ENCODE measurements around the gene GNB3.

DNA sequence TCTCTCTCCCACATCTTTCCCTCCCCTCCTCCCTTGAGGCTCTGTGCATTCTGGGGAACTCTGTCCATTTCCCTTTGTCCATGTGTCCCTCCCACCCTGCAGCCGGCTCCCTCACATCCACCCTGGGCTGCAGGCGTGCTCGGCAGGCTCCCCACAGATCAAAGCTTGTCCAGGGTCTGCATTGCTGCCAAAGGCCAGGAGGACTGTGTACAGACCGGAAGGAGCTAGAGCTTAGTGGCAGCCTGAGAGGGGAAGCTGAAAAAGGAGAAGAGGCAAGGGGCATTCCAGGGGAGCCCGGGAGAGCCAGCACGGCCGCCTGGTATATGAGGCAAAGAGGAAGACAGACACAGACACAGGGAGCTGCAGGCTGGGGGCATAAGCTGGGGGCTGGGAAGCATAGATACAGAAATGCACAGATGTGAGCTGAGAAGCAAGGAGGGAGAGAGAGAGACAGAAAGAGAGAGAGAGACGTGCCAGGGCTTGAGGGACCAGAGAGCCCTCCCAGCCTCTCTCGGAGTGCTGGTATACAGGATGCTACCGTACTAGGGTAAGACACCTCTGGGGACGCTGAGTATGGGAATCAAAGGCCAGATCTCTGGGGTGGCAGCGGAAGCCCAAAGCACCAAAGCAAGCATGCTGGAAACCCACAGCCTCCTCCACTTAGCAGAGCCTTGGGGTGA is 48.1 kb upstream of the GNB3 start:
- TF ChIP-seq, protein P1, sequence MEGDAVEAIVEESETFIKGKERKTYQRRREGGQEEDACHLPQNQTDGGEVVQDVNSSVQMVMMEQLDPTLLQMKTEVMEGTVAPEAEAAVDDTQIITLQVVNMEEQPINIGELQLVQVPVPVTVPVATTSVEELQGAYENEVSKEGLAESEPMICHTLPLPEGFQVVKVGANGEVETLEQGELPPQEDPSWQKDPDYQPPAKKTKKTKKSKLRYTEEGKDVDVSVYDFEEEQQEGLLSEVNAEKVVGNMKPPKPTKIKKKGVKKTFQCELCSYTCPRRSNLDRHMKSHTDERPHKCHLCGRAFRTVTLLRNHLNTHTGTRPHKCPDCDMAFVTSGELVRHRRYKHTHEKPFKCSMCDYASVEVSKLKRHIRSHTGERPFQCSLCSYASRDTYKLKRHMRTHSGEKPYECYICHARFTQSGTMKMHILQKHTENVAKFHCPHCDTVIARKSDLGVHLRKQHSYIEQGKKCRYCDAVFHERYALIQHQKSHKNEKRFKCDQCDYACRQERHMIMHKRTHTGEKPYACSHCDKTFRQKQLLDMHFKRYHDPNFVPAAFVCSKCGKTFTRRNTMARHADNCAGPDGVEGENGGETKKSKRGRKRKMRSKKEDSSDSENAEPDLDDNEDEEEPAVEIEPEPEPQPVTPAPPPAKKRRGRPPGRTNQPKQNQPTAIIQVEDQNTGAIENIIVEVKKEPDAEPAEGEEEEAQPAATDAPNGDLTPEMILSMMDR (IDR thresholded peaks at IDR 0.05), result no peak
- TF ChIP-seq POLR2A (IDR thresholded peaks at IDR 0.05) (no peak), EP300 (IDR thresholded peaks at IDR 0.05) (no peak)

Data from ovary (tissue), 3 donors.